Skeletal muscle cell (primary cell): ENCODE results near the gene MED8.

Experiments
- DNase-seq: peaks from one replicate; pipeline ENCODE4 v3.0.0-alpha.2; 2010; ENCODE audit warnings: low read depth
- H3K4me3 ChIP-seq: 2 replicates; pipeline ENCODE4 v1.5.1; 2011; ENCODE audit warnings: low read depth, mild to moderate bottlenecking, control low read depth, low read length, moderate library complexity

MED8 gene

GRCh38 chr1:43389326-43390313, at the start of gene MED8, which contains the start of gene SZT2:
Gene MED8, minus strand, starts transcription at chr1:43389800. Its CDS starts 36 bp downstream, at chr1:43389764.
Gene SZT2, plus strand, starts transcription at chr1:43389899. Its CDS starts 70 bp downstream, at chr1:43389969.
- peak within 1 kb of the TSS; percentile 91 for H3K4me3 ChIP-seq
- DNase-seq = peak; percentile 66

- no peak overlapping the region for H3K4me3 ChIP-seq
- DNase-seq = no peak
Observed at GRCh38 chr1:43438953-43439581, 49.5 kb upstream of the MED8 start.

GRCh38 chr1:43438576-43438952, 49.0 kb upstream of the MED8 start:
- no peak overlapping the region for H3K4me3 ChIP-seq

DNA sequence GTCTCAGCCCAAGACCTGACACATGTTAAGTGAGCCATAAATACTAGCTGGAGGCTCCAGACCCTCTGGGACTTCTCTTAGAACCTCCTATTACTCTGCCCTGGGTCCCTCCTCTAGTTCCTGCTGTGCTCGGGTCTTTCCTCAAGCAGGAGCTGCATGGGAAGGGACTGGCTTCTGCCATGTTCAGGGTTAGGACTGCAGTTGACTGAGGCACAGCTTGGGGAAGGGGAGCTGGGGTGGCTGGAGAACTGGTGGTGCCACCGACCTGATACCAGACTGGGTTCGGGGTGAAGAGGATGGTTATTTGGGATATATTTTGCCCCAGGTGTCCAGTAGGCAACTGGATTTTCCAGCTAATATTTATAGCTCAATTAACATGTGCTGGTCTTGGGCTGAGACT, 48.4 kb upstream of the MED8 start:
- no peak for DNase-seq
- no peak overlapping the region for H3K4me3 ChIP-seq

More at GRCh38 chr1:43438576-43438952, 49.0 kb upstream of the MED8 start:
- no peak for DNase-seq

DNA sequence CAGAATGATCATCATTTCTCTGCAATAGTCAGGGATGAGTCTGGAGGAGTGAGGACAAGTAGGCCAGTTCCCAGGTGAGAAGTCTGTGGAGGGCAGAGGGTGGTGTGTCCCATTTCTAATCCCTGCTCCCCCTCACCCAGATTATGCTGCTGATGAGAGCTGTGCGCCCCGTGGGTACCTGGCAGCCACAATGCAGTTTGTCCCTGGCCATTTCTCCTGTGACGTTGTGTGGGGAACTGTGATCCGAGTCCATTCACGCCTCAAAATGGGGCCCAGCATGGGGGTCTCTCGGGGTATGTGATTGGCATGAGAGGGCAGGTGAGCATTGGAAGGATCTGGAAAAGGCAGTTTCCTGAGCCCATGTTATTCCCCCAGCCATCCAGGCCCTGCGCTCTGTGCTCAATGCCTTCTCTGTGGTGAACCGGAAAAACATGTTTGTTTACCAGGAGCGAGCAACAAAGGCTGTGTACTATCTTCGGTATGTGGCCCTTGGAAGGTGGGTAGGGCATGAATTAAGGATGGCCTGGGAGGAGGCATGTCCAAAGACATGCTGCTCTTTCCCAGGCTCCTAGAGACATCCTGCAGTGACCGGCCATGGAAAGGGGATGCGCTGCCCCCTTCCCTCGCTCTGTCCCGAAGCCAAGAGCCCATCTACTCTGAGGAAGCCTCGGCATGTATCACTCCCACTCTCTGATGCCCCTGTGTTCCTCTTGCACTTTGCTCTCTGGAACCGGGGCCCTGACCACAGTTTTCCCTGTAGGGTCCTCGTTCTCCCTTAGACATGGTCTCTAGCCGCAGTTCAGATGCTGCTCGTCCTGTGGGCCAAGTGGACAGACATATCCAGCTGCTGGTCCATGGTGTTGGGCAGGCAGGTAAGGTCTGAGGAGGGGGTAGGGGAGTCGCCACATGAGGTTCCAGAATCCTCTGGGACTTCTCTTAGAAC, 47.7 kb upstream of the MED8 start:
- DNase-seq = no peak
- H3K4me3 ChIP-seq = no peak overlapping the region

DNA sequence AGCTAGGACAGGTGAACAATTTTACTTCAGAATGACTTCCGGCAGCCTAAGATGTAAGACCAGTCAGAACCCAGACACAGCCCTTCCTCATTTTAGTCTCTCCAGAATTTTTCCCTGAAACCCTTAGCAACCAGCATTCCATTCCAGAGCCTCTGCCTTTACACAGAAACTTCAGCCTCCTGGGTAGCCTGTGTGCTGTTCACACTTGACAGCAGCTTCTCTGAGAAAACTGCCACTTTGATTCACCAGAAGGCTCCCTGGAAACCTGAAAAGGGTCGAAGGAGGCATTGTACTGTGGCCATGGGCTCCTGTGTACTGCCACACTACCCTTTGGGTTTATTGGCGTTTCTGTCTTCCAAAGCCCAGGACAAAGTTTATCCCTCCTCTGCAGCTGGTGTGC, 46.8 kb upstream of the MED8 start:
- H3K4me3 ChIP-seq = no peak overlapping the region
- DNase-seq = no peak

DNA sequence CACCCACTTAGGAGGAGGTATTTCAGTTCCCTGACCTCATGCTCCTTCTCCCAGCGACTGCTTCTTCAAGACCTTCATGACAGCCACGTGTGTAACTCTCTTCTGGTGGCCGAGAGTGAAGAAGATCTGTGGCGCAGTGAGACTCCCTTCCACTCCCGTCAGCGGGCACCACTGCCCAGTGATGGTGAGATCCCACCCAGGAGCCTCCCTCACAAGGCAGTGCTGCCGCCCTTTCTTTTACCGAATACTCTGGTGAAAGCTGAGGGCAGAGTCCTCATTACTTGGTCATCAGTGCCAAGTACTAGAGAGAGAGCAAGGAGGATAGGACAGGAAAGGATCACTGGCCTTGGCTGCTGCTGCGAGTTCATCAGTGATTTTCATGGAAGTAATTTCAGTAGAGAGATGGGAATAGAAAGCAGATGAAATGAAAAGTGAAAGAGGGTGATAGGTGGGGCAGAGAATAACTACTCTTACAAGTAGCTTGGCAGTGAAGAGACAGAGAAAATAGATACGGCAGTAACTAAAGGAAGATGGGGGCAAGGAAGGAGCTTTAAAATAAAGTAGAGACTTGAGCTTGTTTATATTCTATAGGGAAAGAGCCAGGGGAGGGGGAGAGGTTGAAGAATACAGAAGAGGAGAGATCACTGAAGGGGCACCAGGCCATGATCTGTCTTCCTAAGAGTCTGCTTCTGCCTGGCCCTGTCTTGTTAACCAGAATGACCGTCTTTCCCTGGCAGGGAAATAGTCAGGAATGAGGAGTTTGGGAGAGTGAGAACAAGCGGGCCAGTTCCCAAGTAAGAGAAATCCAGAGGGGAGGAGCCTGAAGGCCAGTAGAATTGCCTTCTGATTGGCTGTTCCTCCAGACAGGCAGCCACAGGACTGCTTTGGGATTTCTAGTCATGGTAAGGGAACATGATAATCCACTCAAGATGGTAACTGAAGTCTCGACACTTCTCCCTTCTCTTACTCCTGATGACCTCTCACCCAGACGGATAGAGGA, 45.8 kb upstream of the MED8 start:
- H3K4me3 ChIP-seq = no peak overlapping the region
- peak; percentile 17 for DNase-seq

- no peak for DNase-seq
- H3K4me3 ChIP-seq = no peak overlapping the region
Observed at GRCh38 chr1:43434256-43434655, 44.7 kb upstream of the MED8 start.

DNA sequence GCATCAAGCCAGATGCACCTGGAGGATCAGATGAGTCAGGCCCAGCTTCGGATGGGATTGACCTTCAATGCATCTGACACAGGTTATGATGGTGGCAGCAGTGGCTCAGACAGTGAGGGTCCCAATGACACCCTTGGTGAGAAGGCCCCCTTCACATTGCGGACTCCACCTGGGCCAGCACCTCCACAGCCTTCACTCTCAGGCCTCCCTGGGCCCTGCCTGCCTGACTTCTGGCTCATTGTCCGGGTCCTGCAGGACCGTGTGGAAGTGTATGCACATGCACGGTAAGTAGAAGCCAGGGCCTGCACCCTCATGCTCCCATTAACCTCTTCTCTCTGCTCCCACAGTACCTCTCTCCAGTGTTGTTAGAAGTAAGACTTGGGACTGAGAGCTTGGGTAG, 43.3 kb upstream of the MED8 start:
- no peak for DNase-seq

DNA sequence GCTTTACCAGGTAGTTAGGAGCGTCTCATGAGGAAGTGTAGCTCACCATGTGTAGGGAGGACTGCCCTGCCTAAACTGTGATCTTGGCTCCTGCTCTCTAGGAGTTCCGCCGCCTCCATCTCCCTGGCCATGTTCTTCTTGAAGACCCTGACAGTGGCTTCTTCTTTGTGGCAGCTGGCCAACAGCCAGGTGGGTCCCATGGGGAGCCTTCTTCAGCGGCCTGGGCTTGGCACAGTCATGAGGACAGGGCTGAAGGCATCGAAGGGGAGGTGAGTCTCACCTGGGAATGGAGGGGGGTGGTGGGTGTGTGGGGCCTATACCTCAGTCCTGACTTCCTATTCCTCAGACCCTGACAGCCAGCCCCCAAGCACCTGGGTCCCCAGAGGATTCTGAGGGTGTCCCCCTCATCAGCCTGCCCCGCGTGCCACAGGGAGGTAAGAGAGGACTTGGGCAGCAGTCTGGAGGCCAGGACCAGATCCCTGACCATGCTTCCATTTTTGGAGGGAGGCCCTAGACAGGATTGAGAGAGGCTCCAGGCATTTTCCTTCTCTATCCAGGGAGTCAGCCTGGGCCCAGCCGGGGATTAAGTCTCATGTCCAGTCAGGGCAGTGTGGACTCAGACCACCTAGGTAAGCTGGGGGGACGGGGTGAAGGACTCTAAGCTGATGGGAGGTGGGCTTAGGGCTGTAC, 42.7 kb upstream of the MED8 start:
- no peak overlapping the region for H3K4me3 ChIP-seq

More for the DNA sequence above, 43.3 kb upstream of the MED8 start:
- H3K4me3 ChIP-seq = no peak overlapping the region

DNA sequence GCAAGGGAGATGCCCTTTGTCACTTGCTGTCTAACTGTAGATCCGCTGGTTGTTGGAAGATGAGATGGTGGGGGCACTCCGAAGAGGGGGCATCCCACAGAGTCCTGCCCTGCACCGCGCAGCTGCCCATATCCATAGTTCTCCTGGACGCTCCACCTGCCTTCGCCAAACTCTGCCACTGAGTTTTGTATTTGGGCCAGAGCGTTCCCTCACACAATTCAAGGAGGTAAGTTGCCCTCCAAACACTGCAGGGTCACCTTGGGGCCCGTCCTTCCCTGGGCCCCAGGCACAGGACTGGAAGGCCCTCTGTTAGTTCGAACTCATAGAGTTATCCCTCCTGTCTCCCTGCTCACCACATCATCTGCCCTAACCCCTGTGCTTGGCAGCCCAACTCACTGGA, 42.1 kb upstream of the MED8 start:
- no peak for DNase-seq
- H3K4me3 ChIP-seq = no peak overlapping the region

More for the DNA sequence above, 42.7 kb upstream of the MED8 start:
- DNase-seq = no peak

- H3K4me3 ChIP-seq = no peak overlapping the region
- no peak for DNase-seq
Observed at GRCh38 chr1:43430831-43431230, 41.2 kb upstream of the MED8 start.

- DNase-seq = no peak
Observed at GRCh38 chr1:43427941-43428340, 38.3 kb upstream of the MED8 start.

GRCh38 chr1:43427524-43427923, 37.9 kb upstream of the MED8 start:
- no peak overlapping the region for H3K4me3 ChIP-seq
- no peak for DNase-seq

More at GRCh38 chr1:43427941-43428340, 38.3 kb upstream of the MED8 start:
- H3K4me3 ChIP-seq = no peak overlapping the region

GRCh38 chr1:43426221-43426620, 36.6 kb upstream of the MED8 start:
- no peak overlapping the region for H3K4me3 ChIP-seq
- DNase-seq = no peak

DNA sequence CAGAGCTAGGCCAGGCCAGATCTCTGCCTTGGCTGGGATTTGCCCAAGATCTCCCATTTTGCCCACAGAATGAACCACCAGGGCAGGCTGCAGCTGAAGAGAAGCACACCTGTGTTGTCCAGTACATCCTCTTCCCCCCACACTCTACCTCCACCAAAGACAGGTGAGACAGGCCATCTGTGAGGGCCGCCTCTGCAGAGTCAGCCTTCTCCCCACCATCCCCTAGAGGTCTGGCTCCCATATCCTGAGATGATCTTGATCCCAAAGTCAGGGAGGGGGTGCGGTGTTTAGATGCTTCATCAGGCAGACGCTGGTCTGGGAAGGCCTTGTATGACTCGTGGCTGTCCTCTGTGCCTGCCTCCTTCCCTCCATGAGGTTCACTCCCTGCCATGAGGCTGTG, 35.4 kb upstream of the MED8 start:
- H3K4me3 ChIP-seq = no peak overlapping the region
- DNase-seq = no peak

DNA sequence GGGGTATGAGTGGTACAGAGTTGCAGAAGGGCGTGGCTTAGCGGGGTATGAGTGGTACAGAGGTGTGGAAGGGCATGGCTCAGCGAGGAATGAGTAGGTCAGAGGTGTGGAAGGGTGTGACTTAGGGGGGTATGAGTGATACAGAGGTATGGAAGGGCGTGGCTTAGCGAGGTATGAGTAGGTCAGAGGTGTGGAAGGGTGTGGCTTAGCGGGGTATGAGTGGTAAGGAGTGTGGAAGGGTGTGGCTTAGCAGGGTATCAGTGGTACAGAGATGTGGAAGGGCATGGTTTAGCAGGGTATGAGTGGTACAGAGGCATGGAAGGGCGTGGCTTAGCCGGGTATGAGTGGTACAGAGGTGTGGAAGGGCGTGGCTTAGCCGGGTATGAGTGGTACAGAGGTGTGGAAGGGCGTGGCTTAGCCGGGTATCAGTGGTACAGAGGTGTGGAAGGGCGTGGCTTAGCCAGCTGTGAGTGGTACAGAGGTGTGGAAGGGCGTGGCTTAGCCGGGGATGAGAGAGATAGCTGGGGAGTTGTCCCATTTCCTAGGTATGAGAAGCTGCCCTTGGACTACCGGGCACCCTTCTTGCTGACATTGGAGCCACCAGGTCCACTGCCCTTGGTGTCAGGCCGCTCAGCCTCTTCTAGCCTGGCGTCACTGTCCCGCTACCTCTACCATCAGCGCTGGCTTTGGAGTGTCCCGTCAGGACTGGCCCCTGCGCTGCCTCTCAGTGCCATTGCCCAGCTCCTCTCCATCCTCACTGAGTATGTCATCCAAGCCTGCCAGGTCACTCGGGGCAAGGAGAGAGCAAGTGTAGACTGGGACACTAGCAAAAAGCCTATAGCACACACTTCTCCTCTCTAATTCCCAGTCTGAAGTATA, 34.3 kb upstream of the MED8 start:
- no peak overlapping the region for H3K4me3 ChIP-seq
- no peak for DNase-seq
